Progenitor cell of endocrine pancreas (in vitro differentiated cells): Measurements from ENCODE around the gene LMO7. TPM values are rescaled to one million over a fixed set of nuclear protein-coding genes. Genes with fewer than 3 reads are reported as not detected.

ENCODE experiments used
- DNase-seq: peaks from one replicate; pipeline ENCODE4 v3.0.0; 2021; ENCODE audit warnings: low spot score; ENCODE audit not compliant: unreplicated experiment
- H3K27ac Mint-ChIP-seq: 2 replicates; pipeline ENCODE4 v1.8.0; 2021; ENCODE audit warnings: mild to moderate bottlenecking, moderate library complexity, mixed read lengths
- H3K27me3 Mint-ChIP-seq: 2 replicates; pipeline ENCODE4 v1.8.0; 2021; ENCODE audit warnings: mixed read lengths
- H3K36me3 Mint-ChIP-seq: 2 replicates; pipeline ENCODE4 v1.8.0; 2022; ENCODE audit warnings: mixed read lengths; ENCODE audit not compliant: insufficient read depth
- H3K4me1 Mint-ChIP-seq: 2 replicates; pipeline ENCODE4 v1.8.0; 2021; ENCODE audit warnings: low read depth, mixed read lengths
- H3K4me3 Mint-ChIP-seq: 2 replicates; pipeline ENCODE4 v1.8.0; 2021; ENCODE audit warnings: low read depth, mild to moderate bottlenecking, moderate library complexity, mixed read lengths
- H3K9me3 Mint-ChIP-seq: 2 replicates; pipeline ENCODE4 v1.8.0; 2021; ENCODE audit warnings: low read depth, mixed read lengths
- total RNA-seq: library from RNA; stranded (reverse); gene quantifications from 2 replicates; pipeline ENCODE4 v1.2.1, GENCODE V29; 2021
- TF ChIP-seq, protein P1 (sequence below): fragments of 200-600 bp; sonication (generic); IDR thresholded peaks from one replicate; pipeline ENCODE4 v1.5.0; 2021; ENCODE audit warnings: antibody characterized with exemption, mild to moderate bottlenecking; ENCODE audit not compliant: unreplicated experiment

Gene LMO7
- total RNA-seq, 1 donor from 2014 or later, result 15.0 TPM

GRCh38 chr13:75847588-75847987 is 211.5 kb downstream of the LMO7 start:
- peaks cover 15% of the 10 kb centered on the region for H3K36me3 Mint-ChIP-seq
- no peaks in the 10 kb centered on the region for H3K27me3 Mint-ChIP-seq
- H3K27ac Mint-ChIP-seq, result no peak overlapping the region
- TF ChIP-seq, protein P1, sequence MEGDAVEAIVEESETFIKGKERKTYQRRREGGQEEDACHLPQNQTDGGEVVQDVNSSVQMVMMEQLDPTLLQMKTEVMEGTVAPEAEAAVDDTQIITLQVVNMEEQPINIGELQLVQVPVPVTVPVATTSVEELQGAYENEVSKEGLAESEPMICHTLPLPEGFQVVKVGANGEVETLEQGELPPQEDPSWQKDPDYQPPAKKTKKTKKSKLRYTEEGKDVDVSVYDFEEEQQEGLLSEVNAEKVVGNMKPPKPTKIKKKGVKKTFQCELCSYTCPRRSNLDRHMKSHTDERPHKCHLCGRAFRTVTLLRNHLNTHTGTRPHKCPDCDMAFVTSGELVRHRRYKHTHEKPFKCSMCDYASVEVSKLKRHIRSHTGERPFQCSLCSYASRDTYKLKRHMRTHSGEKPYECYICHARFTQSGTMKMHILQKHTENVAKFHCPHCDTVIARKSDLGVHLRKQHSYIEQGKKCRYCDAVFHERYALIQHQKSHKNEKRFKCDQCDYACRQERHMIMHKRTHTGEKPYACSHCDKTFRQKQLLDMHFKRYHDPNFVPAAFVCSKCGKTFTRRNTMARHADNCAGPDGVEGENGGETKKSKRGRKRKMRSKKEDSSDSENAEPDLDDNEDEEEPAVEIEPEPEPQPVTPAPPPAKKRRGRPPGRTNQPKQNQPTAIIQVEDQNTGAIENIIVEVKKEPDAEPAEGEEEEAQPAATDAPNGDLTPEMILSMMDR, result no peak
- H3K9me3 Mint-ChIP-seq, result peaks cover 5% of the 10 kb centered on the region
- H3K4me3 Mint-ChIP-seq, result no peak overlapping the region
- no peak for DNase-seq
- no peaks in the 10 kb centered on the region for H3K4me1 Mint-ChIP-seq

GRCh38 chr13:75850916-75851315 is 214.8 kb downstream of the LMO7 start:
- Mint-ChIP-seq H3K4me3 (no peak overlapping the region), H3K9me3 (no peaks in the 10 kb centered on the region), H3K4me1 (no peaks in the 10 kb centered on the region), H3K27ac (no peak overlapping the region), H3K36me3 (peaks cover 16% of the 10 kb centered on the region), H3K27me3 (no peaks in the 10 kb centered on the region)
- TF ChIP-seq, protein P1, result no peak
- no peak for DNase-seq

- no peak for DNase-seq
Observed at GRCh38 chr13:75855216-75855615, 219.1 kb downstream of the LMO7 start.

DNA sequence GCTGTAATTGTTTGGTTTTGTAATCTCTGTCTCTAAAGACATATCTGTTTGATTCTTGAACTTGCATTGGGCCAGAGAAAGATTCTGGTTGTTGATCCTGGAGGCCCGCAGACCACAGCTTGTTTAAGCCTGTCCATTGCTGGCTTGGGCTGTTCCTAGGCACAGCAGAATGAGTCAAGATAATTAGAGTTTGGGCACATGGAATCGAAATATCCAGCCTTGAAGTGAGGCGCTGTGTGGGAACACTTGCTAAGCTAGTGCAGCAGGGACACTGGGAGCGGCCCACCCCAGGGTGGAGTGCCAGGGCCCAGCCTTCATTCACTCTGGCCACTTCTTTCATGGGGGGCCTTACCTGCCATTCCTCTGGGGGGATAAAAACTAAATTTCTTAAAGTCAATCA is 219.7 kb downstream of the LMO7 start:
- TF ChIP-seq, protein P1, result no peak
- H3K4me3 Mint-ChIP-seq, result no peak overlapping the region
- no peak for DNase-seq
- H3K27ac Mint-ChIP-seq, result no peak overlapping the region
- no peaks in the 10 kb centered on the region for H3K9me3 Mint-ChIP-seq
- H3K27me3 Mint-ChIP-seq, result no peaks in the 10 kb centered on the region
- H3K4me1 Mint-ChIP-seq, result no peaks in the 10 kb centered on the region
- peaks cover 8% of the 10 kb centered on the region for H3K36me3 Mint-ChIP-seq

More at GRCh38 chr13:75855216-75855615, 219.1 kb downstream of the LMO7 start:
- H3K36me3 Mint-ChIP-seq, result peaks cover 13% of the 10 kb centered on the region
- TF ChIP-seq, protein P1, result no peak
- no peaks in the 10 kb centered on the region for H3K4me1 Mint-ChIP-seq
- H3K27ac Mint-ChIP-seq, result no peak overlapping the region
- no peak overlapping the region for H3K4me3 Mint-ChIP-seq
- H3K9me3 Mint-ChIP-seq, result no peaks in the 10 kb centered on the region
- H3K27me3 Mint-ChIP-seq, result no peaks in the 10 kb centered on the region

DNA sequence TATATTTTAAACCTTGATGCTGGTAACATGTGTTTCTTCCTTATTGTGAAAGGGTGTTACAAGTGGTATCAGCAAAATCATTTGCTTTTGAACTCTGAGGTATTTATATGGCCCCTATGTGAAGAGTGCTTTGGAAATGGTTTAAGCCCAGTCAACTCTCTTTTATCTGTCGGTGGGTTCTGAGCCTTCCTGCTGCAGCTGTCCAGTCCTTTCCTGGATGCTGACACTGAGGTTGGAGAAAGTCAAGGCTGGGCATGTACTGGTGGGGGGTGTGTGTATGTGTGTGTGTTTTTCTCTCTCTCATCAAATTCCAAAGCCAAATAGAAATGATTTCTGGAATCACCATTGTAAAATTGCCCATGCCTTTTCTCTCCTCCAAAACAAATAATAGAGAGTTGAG is 221.2 kb downstream of the LMO7 start:
- Mint-ChIP-seq H3K9me3 (no peaks in the 10 kb centered on the region), H3K27ac (no peak overlapping the region), H3K36me3 (peaks cover 7% of the 10 kb centered on the region), H3K4me1 (no peaks in the 10 kb centered on the region), H3K4me3 (no peak overlapping the region), H3K27me3 (no peaks in the 10 kb centered on the region)
- TF ChIP-seq, protein P1, result no peak
- DNase-seq, result no peak
